Panc1 (cell line): Measurements from ENCODE around the gene APLP1. TPM values are rescaled to one million over a fixed set of nuclear protein-coding genes. Genes with fewer than 3 reads are reported as not detected.
A peak's percentile ranks its signal among the peaks of the same experiment; 100 is the strongest.
"Not testable (repeated sequence)": the region's sequence is repeated elsewhere in the genome, so short reads cannot be mapped to it uniquely, and the experiment has no call there.

Experiments
- ATAC-seq: fragments of 200-7000 bp; cut with Tn5 transposase; 2 replicates; pipeline ENCODE4 v1.9.1; 2020; ENCODE audit warnings: mild to moderate bottlenecking, moderate library complexity
- BruUV-seq: library from RNA; stranded (reverse); fragments of 400-500 nt; replicated peaks from 2 replicates; lab custom pipeline; 2021; lab: Mats Ljungman, UMichigan
- CTCF ChIA-PET: fragments of 300-600 bp; sonication (Branson Sonifier 250); formaldehyde crosslinking; loops from one replicate; lab custom pipeline; 2022; ENCODE audit warnings: antibody characterized with exemption; lab: Charles Lee
- POLR2A ChIA-PET: fragments of 300-600 bp; sonication (Branson Sonifier 250); formaldehyde crosslinking; loops from one replicate; lab custom pipeline; 2022; ENCODE audit warnings: antibody characterized with exemption; lab: Charles Lee
- DNase-seq: peaks from one replicate; pipeline ENCODE4 v3.0.0-alpha.2; 2010; ENCODE audit warnings: low read depth, low spot score
- H3K27ac ChIP-seq: 2 replicates; pipeline ENCODE4 v1.5.1; 2011; ENCODE audit warnings: mild to moderate bottlenecking, low read length, inconsistent platforms
- H3K27me3 ChIP-seq: fragments of 200-500 bp; sonication (Bioruptor generic); 2 replicates; pipeline ENCODE4 v1.6.0; 2014; ENCODE audit warnings: low read length, inconsistent platforms; ENCODE audit not compliant: control insufficient read depth, insufficient read depth
- H3K36me3 ChIP-seq: fragments of 200-500 bp; sonication (Bioruptor generic); 2 replicates; pipeline ENCODE4 v1.5.1; 2014; ENCODE audit warnings: inconsistent platforms, mild to moderate bottlenecking, low read length, moderate library complexity; ENCODE audit not compliant: control insufficient read depth, insufficient read depth
- H3K4me1 ChIP-seq: 2 replicates; pipeline ENCODE4 v1.5.1; 2011; ENCODE audit warnings: inconsistent platforms, mild to moderate bottlenecking, low read length, moderate library complexity; ENCODE audit not compliant: control insufficient read depth, insufficient read depth
- H3K4me3 ChIP-seq, 2 experiments: 2 replicates each; pipeline ENCODE4 v1.5.1; 2011 to 2012; ENCODE audit warnings: low read depth in 2 of 2, low read length in 2 of 2, mild to moderate bottlenecking in 2 of 2, inconsistent platforms in 1 of 2, moderate library complexity in 1 of 2
- H3K9me3 ChIP-seq: fragments of 200-500 bp; sonication (Bioruptor generic); 2 replicates; pipeline ENCODE4 v1.5.1; 2014; ENCODE audit warnings: low read depth, mild to moderate bottlenecking, inconsistent platforms, low read length, moderate library complexity; ENCODE audit not compliant: control insufficient read depth, insufficient read depth
- POLR2AphosphoS5 ChIP-seq: IDR thresholded peaks from 2 replicates; pipeline ENCODE4 v1.6.1; 2012; ENCODE audit warnings: mild to moderate bottlenecking, low read depth, low read length, moderate library complexity
- REST ChIP-seq, 2 experiments: IDR thresholded peaks; 2 replicates each; pipeline ENCODE4 v1.6.1; 2011 to 2012; ENCODE audit warnings: low read depth in 2 of 2, control low read depth in 1 of 2, low read length in 1 of 2, mild to moderate bottlenecking in 1 of 2, moderate library complexity in 1 of 2; ENCODE audit not compliant: insufficient read depth in 1 of 2
- SIN3A ChIP-seq: IDR thresholded peaks from 2 replicates; pipeline ENCODE4 v1.6.1; 2012; ENCODE audit warnings: low read depth, mild to moderate bottlenecking, low read length, moderate library complexity, borderline replicate concordance; ENCODE audit not compliant: insufficient read depth
- TCF7L2 ChIP-seq: IDR thresholded peaks from 2 replicates; pipeline ENCODE4 v1.6.1; 2011; ENCODE audit warnings: mild to moderate bottlenecking, low read depth, low read length, inconsistent platforms
- in situ Hi-C: cut with HindIII; loops from 2 replicates; pipeline ENCODE4 v1.10.0; 2016; ENCODE audit warnings: low sequenced_read_pairs, low pct_unique_long_range_greater_than_20kb
- intact Hi-C: fragments of 100-400 bp; cut with micrococcal nuclease; formaldehyde crosslinking; loops from one replicate; pipeline ENCODE4 v1.10.0; 2022; ENCODE audit not compliant: unreplicated experiment
- total RNA-seq: library from RNA; stranded (reverse); gene quantifications from one replicate; pipeline ENCODE4 v1.2.1, GENCODE V29; 2021; ENCODE audit not compliant: unreplicated experiment
- TF ChIP-seq, protein P1 (sequence below): fragments of 450-650 bp; IDR thresholded peaks from 2 replicates; pipeline ENCODE4 v1.5.1; 2017; ENCODE audit warnings: mild to moderate bottlenecking

Gene APLP1
- total RNA-seq, 1 experiment from 2014 or later, result 74.6 TPM

GRCh38 chr19:35889370-35890112 is 21.2 kb downstream of the APLP1 start:
- CTCF ChIA-PET, result no interaction called here

GRCh38 chr19:35890113-35890650 is 21.8 kb downstream of the APLP1 start:
- TF ChIP-seq REST (IDR thresholded peaks at IDR 0.05; ENCODE audit: insufficient read depth in 1 of 2, low read depth in 2 of 2, low read length in 1 of 2), result no peak
- Histone ChIP-seq H3K4me1 (no peaks in the 10 kb centered on the region), H3K27me3 (no peaks in the 10 kb centered on the region), H3K9me3 (no peaks in the 10 kb centered on the region), H3K4me3 (no peak overlapping the region), H3K36me3 (peaks cover 5% of the 10 kb centered on the region; the same call in 1 of the 2 replicates), H3K27ac (no peak overlapping the region)
- POLR2A ChIA-PET, result no interaction called here
- no peak for DNase-seq
- peak; percentile 49 for ATAC-seq
- in situ Hi-C loops, result no loop called here
- BruUV-seq, result no TSS peak
- intact Hi-C loops, result no loop called here
- CTCF ChIA-PET, result no interaction called here

More at GRCh38 chr19:35889370-35890112, 21.2 kb downstream of the APLP1 start:
- Histone ChIP-seq H3K27me3 (no peaks in the 10 kb centered on the region), H3K36me3 (peaks cover 5% of the 10 kb centered on the region; the same call in 1 of the 2 replicates), H3K9me3 (no peaks in the 10 kb centered on the region), H3K4me3 (no peak overlapping the region), H3K4me1 (no peaks in the 10 kb centered on the region), H3K27ac (no peak overlapping the region)
- intact Hi-C loops (no loop called here), in situ Hi-C loops (no loop called here)
- POLR2A ChIA-PET, result no interaction called here
- ATAC-seq, result peak; percentile 31; the same call in 1 of the 2 replicates
- TF ChIP-seq POLR2AphosphoS5 (no peak; the same call in 1 of the 2 replicates), TCF7L2 (no peak), SIN3A (no peak), REST (IDR thresholded peaks at IDR 0.05; ENCODE audit: insufficient read depth in 1 of 2, low read depth in 2 of 2, low read length in 1 of 2) (no peak)
- TF ChIP-seq, protein P1, sequence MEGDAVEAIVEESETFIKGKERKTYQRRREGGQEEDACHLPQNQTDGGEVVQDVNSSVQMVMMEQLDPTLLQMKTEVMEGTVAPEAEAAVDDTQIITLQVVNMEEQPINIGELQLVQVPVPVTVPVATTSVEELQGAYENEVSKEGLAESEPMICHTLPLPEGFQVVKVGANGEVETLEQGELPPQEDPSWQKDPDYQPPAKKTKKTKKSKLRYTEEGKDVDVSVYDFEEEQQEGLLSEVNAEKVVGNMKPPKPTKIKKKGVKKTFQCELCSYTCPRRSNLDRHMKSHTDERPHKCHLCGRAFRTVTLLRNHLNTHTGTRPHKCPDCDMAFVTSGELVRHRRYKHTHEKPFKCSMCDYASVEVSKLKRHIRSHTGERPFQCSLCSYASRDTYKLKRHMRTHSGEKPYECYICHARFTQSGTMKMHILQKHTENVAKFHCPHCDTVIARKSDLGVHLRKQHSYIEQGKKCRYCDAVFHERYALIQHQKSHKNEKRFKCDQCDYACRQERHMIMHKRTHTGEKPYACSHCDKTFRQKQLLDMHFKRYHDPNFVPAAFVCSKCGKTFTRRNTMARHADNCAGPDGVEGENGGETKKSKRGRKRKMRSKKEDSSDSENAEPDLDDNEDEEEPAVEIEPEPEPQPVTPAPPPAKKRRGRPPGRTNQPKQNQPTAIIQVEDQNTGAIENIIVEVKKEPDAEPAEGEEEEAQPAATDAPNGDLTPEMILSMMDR, result no peak
- no TSS peak for BruUV-seq
- no peak for DNase-seq

DNA sequence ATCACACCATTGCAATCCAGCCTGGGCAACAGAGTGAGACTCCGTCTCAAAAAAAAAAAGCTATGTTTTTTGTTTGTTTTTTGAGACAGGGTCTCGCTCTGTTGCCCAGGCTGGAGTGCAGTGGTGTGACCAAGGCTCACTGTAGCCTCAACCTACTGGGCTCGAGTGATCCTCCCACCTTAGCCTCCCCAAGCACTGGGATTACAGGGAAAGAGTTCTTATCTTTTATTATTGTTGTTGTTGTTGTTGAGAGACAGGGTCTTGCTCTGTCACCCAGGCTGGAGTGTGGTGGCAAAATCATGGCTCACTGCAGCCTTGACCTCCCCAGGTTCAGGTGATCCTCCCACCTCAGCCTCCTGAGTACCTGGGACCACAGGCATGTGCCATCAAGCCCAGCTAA is 23.4 kb downstream of the APLP1 start:
- CTCF ChIA-PET, result interaction anchor here (0.7 kb wide), 1 partner anchor 39 kb away, joined by 13 read pairs; no protein-coding TSS in a partner anchor
- intact Hi-C loops, POLR2A ChIA-PET, BruUV-seq, ATAC-seq, H3K9me3 ChIP-seq, DNase-seq, H3K36me3 ChIP-seq, H3K27me3 ChIP-seq, H3K4me3 ChIP-seq, in situ Hi-C loops, H3K27ac ChIP-seq, H3K4me1 ChIP-seq: not testable (repeated sequence)
